ENCODE data around the gene DTX1. TPM values are rescaled to one million over a fixed set of nuclear protein-coding genes. Genes with fewer than 3 reads are reported as not detected.

Gene DTX1
- total and polyA plus RNA-seq, 2 of the 13 experiments (the other 11 are each of a cell fraction or from before 2014, with no cell fraction given), result not detected

GRCh38 chr12:113050795-113051194 is 5.7 kb upstream of the DTX1 start (continued):
- TF ChIP-seq STAT6 (CRISPR knock-in tag; IDR thresholded peaks at IDR 0.05; ENCODE audit: borderline replicate concordance) (no peak), KDM5A (IDR thresholded peaks at IDR 0.05; ENCODE audit: borderline replicate concordance, low read length) (no peak), HNRNPL (IDR thresholded peaks at IDR 0.05; ENCODE audit: low read depth, low read length) (no peak), SCMH1 (CRISPR knock-in tag; IDR thresholded peaks at IDR 0.05; ENCODE audit: borderline replicate concordance) (no peak), ZNF430 (CRISPR knock-in tag; IDR thresholded peaks at IDR 0.05) (no peak), PITX1 (CRISPR knock-in tag; IDR thresholded peaks at IDR 0.05) (no peak), TFDP1 (CRISPR knock-in tag; IDR thresholded peaks at IDR 0.05; ENCODE audit: borderline replicate concordance) (no peak), BORCS8-MEF2B (CRISPR knock-in tag; IDR thresholded peaks at IDR 0.05) (no peak), CREBL2 (CRISPR knock-in tag; IDR thresholded peaks at IDR 0.05; ENCODE audit: borderline replicate concordance) (no peak), ISL2 (CRISPR knock-in tag; IDR thresholded peaks at IDR 0.05) (no peak)

GRCh38 chr12:113051759-113052158 is 4.8 kb upstream of the DTX1 start:
- Histone ChIP-seq H3K27ac (ENCODE audit: extremely low read length, insufficient read depth, low read length) (no peak overlapping the region), H3K4me2 (ENCODE audit: low read depth, low read length) (no peak overlapping the region), H2AFZ (ENCODE audit: low read length) (no peak overlapping the region), H3K4me3 (replicated peaks in 1 of 3; ENCODE audit: insufficient read depth in 1 of 3, low read depth in 2 of 3, low read length in 3 of 3) (no peak overlapping the region), H3K79me2 (ENCODE audit: insufficient read depth, low read length) (no peaks in the 10 kb centered on the region), H3K9ac (ENCODE audit: insufficient read depth, low read depth, low read length) (no peak overlapping the region), H3K4me1 (ENCODE audit: insufficient read depth, low read length) (no peaks in the 10 kb centered on the region), H3K9me3 (ENCODE audit: low read length) (no peaks in the 10 kb centered on the region), H3K36me3 (replicated peaks in 1 of 2; ENCODE audit: control insufficient read depth in 1 of 2, insufficient read depth in 2 of 2, low read length in 2 of 2) (no peaks in the 10 kb centered on the region), H3K27me3 (ENCODE audit: control insufficient read depth in 1 of 2, insufficient read depth in 2 of 2, low read length in 2 of 2) (peaks cover 4 to 22% of the 10 kb centered on the region in 2 experiments; a peak in 4 of 5 replicates), H4K20me1 (ENCODE audit: insufficient read depth, low read length) (no peaks in the 10 kb centered on the region)
- ATAC-seq, result no peak
- intact Hi-C loops (cut with micrococcal nuclease; ENCODE audit: unreplicated experiment) (no loop called here), in situ Hi-C loops (cut with HindIII; ENCODE audit: extremely low pct_ligation_motif_present, low pct_unique_long_range_greater_than_20kb) (no loop called here)
- DNase-seq (ENCODE audit: low spot score), result no peak
- ChIA-PET POLR2A (no interaction called here), CTCF (ENCODE audit: low intra/inter-chr PET ratio, low total read pairs) (no interaction called here)
- 11% methylated on average over 1 of the region's 4 CpGs for WGBS (ENCODE audit: low lambda C conversion rate)
- BruUV-seq (replicated peaks), result no TSS peak
- no peak for FAIRE-seq
- TF ChIP-seq KDM1A (CRISPR knock-in tag; IDR thresholded peaks at IDR 0.05), result no peak

All from HepG2 (cell line).